ENCODE measurements around the gene RPL10.

DNA sequence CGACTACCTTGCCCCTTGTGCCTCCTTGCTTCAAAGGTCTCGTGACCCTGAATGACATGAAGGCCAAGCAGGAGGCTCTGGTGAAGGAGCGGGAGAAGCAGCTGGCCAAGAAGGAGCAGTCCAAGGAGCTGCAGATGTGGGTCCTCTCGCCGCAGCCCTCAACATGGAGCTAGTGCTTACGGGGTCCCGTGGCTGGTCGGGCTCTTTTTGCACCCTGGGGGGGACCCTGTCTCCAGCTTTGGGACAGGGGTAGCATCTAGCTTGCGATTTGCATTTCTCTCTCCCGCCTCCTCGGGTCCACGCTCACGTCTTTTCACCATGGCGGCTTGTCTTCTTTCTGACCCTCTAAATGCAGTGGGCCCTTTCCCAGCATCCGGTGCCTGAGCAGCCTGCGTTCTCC, 47.6 kb downstream of the RPL10 start:
- TF ChIP-seq, protein P1, sequence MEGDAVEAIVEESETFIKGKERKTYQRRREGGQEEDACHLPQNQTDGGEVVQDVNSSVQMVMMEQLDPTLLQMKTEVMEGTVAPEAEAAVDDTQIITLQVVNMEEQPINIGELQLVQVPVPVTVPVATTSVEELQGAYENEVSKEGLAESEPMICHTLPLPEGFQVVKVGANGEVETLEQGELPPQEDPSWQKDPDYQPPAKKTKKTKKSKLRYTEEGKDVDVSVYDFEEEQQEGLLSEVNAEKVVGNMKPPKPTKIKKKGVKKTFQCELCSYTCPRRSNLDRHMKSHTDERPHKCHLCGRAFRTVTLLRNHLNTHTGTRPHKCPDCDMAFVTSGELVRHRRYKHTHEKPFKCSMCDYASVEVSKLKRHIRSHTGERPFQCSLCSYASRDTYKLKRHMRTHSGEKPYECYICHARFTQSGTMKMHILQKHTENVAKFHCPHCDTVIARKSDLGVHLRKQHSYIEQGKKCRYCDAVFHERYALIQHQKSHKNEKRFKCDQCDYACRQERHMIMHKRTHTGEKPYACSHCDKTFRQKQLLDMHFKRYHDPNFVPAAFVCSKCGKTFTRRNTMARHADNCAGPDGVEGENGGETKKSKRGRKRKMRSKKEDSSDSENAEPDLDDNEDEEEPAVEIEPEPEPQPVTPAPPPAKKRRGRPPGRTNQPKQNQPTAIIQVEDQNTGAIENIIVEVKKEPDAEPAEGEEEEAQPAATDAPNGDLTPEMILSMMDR (IDR thresholded peaks at IDR 0.05), result no peak
- TF ChIP-seq POLR2A (IDR thresholded peaks at IDR 0.05; ENCODE audit: low read depth), result no peak
- TF ChIP-seq POLR2AphosphoS5 (IDR thresholded peaks at IDR 0.05), result no peak
